HG03571 (cell line): ENCODE measurements around the gene KHNYN.
"Not testable (repeated sequence)": the region's sequence is repeated elsewhere in the genome, so short reads cannot be mapped to it uniquely, and the experiment has no call there.

Experiments used
- ATAC-seq: cut with Tn5 transposase; IDR thresholded peaks from one replicate; pipeline ENCODE4 v1.9.1; 2021; ENCODE audit not compliant: unreplicated experiment

Gene KHNYN

GRCh38 chr14:24465805-24466204 is 36.1 kb downstream of the KHNYN start:
- no peak for ATAC-seq

GRCh38 chr14:24470450-24470849 is 40.7 kb downstream of the KHNYN start:
- ATAC-seq: not testable (repeated sequence)

- ATAC-seq: no peak
Observed at GRCh38 chr14:24473211-24473610, 43.5 kb downstream of the KHNYN start.

GRCh38 chr14:24475261-24475660 is 45.5 kb downstream of the KHNYN start:
- ATAC-seq: no peak

- ATAC-seq: not testable (repeated sequence)
Observed at GRCh38 chr14:24479999-24480398, 50.2 kb downstream of the KHNYN start.

GRCh38 chr14:24481622-24482324 is 52.0 kb downstream of the KHNYN start:
- no peak for ATAC-seq

- not testable (repeated sequence) for ATAC-seq
Observed at GRCh38 chr14:24482699-24483303, 53.0 kb downstream of the KHNYN start.

GRCh38 chr14:24483604-24484252 is 54.0 kb downstream of the KHNYN start:
- ATAC-seq: no peak
